Stomach (tissue), 9 donors: Measurements from ENCODE around the gene YWHAB. TPM values are rescaled to one million over a fixed set of nuclear protein-coding genes. Genes with fewer than 3 reads are reported as not detected.

ENCODE experiments used
- DNase-seq, 2 donors: peaks; one replicate each; pipeline versions ENCODE4 v3.0.0 to v3.0.0-alpha.2; 2013 to 2019
- H3K27ac ChIP-seq, 5 donors: fragments of 200-600 bp in 4 of 5; sonication (generic) in 4 of 5; one replicate each; pipeline ENCODE4 v1.5.1; 2013 to 2019; ENCODE audit warnings: mild to moderate bottlenecking in 1 of 5, moderate library complexity in 1 of 5
- H3K27me3 ChIP-seq, 3 donors: fragments of 200-600 bp; sonication (generic); one replicate each; pipeline ENCODE4 v1.5.1; 2017 to 2019; ENCODE audit warnings: mixed run types in 1 of 3
- H3K36me3 ChIP-seq, 4 donors: fragments of 200-600 bp; sonication (generic); 1 replicate in 3 of 4; 2 replicates in 1 of 4; pipeline ENCODE4 v1.5.1; 2016 to 2019
- H3K4me1 ChIP-seq, 4 donors: fragments of 200-600 bp; sonication (generic); one replicate each; pipeline ENCODE4 v1.5.1; 2016 to 2019
- H3K4me3 ChIP-seq, 4 donors: fragments of 200-600 bp; sonication (generic) in 3 of 4; one replicate each; pipeline ENCODE4 v1.5.1; 2016 to 2019; ENCODE audit warnings: mild to moderate bottlenecking in 1 of 4
- H3K9me3 ChIP-seq, 4 donors: fragments of 200-600 bp; sonication (generic); one replicate each; pipeline ENCODE4 v1.5.1; 2016 to 2019
- EP300 ChIP-seq: sonication (generic); formaldehyde crosslinking; IDR thresholded peaks from one replicate; pipeline ENCODE4 v1.6.1; 2017; ENCODE audit warnings: antibody characterized with exemption
- POLR2A ChIP-seq, 4 donors: fragments of 450-650 bp; IDR thresholded peaks; one replicate each; pipeline ENCODE4 v1.6.1; 2016; ENCODE audit warnings: antibody characterized with exemption in 4 of 4, control low read depth in 2 of 4, mild to moderate bottlenecking in 1 of 4, moderate library complexity in 1 of 4
- POLR2AphosphoS5 ChIP-seq, 3 donors: sonication (generic); formaldehyde crosslinking; IDR thresholded peaks; one replicate each; pipeline ENCODE4 v1.6.1; 2016; ENCODE audit warnings: antibody characterized with exemption in 3 of 3
- WGBS, 5 donors: extraction: QIAGEN DNeasy Blood & Tissue Kit in 3 of 5; methylation state at CpG; one replicate each; pipeline versions ENCODE4 v1.1.5 to v1.1.7; 2013 to 2018; 5-methylcytosine and 5-hydroxymethylcytosine counted together
- intact Hi-C: fragments of 100-400 bp; cut with DNase I; formaldehyde crosslinking; loops from one replicate; pipeline ENCODE4 v1.15.1; 2023; ENCODE audit warnings: low total_unique reads
- polyA plus RNA-seq, 3 donors: library from polyadenylated mRNA; stranded (reverse); fragments of 200-250 nt; gene quantifications; one replicate each; pipeline ENCODE4 v1.2.3, GENCODE V29; 2013
- total RNA-seq, 5 donors: library from RNA; depleted of rRNA; stranded (reverse); fragments of >200 nt; gene quantifications; one replicate each; pipeline versions ENCODE4 v1.1.0 to v1.2.3, GENCODE V29; 2014 to 2016
- TF ChIP-seq, protein P1 (sequence below), 7 experiments: fragments of 450-650 bp in 4 of 7; fragments of 200-600 bp in 3 of 7; sonication (generic) in 3 of 7; IDR thresholded peaks; one replicate each; pipeline ENCODE4 v1.5.1; 2016 to 2019; ENCODE audit warnings: antibody characterized with exemption in 7 of 7, control low read depth in 2 of 7, mild to moderate bottlenecking in 1 of 7
- donor health status: healthy with polysubstance abuse.
- donor health status: Bipolar disorder and iron deficiency.
- donor health status: healthy.

The YWHAB gene
- total and polyA plus RNA-seq, 8 donors = 52.2 to 135 (median 93.1) TPM

DNA sequence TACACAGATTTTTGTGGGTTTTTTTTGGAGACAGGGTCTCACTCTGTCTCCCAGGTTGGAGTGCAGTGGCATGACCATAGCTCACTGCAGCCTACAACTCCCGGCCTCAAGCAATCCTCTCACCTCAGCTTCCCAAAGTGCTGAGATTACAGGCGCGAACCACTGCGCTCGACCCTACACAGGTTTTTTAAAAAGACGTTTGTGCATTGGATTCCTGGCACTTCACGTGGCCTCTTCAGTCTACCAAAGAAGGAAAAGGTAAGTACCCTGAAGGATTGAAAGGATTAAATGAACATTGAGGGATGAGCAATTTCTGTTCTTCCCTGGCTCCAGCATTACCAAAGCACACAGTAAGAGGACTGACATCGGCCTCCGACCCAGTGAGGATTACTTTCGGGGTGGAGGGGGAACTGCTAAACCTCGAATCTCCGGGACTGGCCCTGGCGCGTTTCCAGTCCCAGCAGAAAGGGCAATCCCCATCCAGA lies 556 bp upstream of the YWHAB start:
- TF ChIP-seq POLR2A (IDR thresholded peaks at IDR 0.05) = no peak
- TF ChIP-seq EP300 = no peak
- TF ChIP-seq, protein P1, sequence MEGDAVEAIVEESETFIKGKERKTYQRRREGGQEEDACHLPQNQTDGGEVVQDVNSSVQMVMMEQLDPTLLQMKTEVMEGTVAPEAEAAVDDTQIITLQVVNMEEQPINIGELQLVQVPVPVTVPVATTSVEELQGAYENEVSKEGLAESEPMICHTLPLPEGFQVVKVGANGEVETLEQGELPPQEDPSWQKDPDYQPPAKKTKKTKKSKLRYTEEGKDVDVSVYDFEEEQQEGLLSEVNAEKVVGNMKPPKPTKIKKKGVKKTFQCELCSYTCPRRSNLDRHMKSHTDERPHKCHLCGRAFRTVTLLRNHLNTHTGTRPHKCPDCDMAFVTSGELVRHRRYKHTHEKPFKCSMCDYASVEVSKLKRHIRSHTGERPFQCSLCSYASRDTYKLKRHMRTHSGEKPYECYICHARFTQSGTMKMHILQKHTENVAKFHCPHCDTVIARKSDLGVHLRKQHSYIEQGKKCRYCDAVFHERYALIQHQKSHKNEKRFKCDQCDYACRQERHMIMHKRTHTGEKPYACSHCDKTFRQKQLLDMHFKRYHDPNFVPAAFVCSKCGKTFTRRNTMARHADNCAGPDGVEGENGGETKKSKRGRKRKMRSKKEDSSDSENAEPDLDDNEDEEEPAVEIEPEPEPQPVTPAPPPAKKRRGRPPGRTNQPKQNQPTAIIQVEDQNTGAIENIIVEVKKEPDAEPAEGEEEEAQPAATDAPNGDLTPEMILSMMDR (IDR thresholded peaks at IDR 0.05) = no peak
- no peak for TF ChIP-seq POLR2AphosphoS5 (IDR thresholded peaks at IDR 0.05)
- H3K36me3 ChIP-seq = no peaks in the 10 kb centered on the region
- H3K4me3 ChIP-seq = peak overlapping the region; percentile 77 to 98 (median 78)
- 2 to 9% (median 5%) methylated on average over 11 to 14 of the region's 14 CpGs for WGBS, 5 donors
- no peaks in the 10 kb centered on the region for H3K9me3 ChIP-seq
- H3K27ac ChIP-seq = peak overlapping the region; percentile 64 to 98 (median 98)
- DNase-seq = no peak
- H3K27me3 ChIP-seq = no peaks in the 10 kb centered on the region
- intact Hi-C loops = no loop called here
- H3K4me1 ChIP-seq = peaks cover 37 to 47% (median 42%) of the 10 kb centered on the region in 4 donors

DNA sequence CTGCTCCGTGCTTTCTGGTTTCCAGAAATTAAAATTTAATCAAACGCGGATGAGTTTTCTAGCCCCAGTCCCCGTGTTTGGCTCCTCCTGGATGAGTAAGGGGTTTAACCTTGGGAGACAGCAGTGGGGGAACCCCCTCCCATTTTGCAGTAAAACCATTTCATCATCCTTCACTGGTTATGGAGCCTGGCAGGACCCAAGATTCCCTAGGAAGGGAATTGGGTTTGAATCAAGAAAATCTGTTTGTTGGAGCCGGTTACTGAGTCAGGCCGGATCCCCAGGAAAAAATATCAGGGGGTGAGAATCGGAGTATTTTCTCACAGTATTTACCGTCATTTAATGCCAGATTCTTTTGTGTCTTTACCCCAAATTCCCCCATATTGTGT lies 754 bp downstream of the YWHAB start:
- no peak for TF ChIP-seq EP300
- TF ChIP-seq, protein P1 (IDR thresholded peaks at IDR 0.05) = peak in 1 of 7 experiments; percentile 10
- H3K36me3 ChIP-seq = peaks cover 0 to 3% (median 0%) of the 10 kb centered on the region in 4 donors
- H3K4me1 ChIP-seq = peaks cover 40 to 60% (median 52%) of the 10 kb centered on the region in 4 donors
- intact Hi-C loops = no loop called here
- peak overlapping the region; percentile 89 to 98 (median 98) for H3K27ac ChIP-seq
- WGBS, 5 donors = 0 to 1% (median 0%) methylated on average over 8 of the region's 8 CpGs
- no peak for DNase-seq
- no peaks in the 10 kb centered on the region for H3K27me3 ChIP-seq
- H3K9me3 ChIP-seq = no peaks in the 10 kb centered on the region
- peak overlapping the region; percentile 77 to 98 (median 78) for H3K4me3 ChIP-seq

- Histone ChIP-seq H3K27me3 (no peaks in the 10 kb centered on the region), H3K36me3 (peaks cover 0 to 3% (median 0%) of the 10 kb centered on the region in 4 donors), H3K4me1 (peaks cover 45 to 66% (median 55%) of the 10 kb centered on the region in 4 donors), H3K4me3 (peak overlapping the region; percentile 77 to 98 (median 78)), H3K9me3 (no peaks in the 10 kb centered on the region), H3K27ac (peak overlapping the region in 4 of 5 donors; percentile 97 to 98 (median 98))
- DNase-seq = no peak
- intact Hi-C loops = no loop called here
- TF ChIP-seq POLR2AphosphoS5 (IDR thresholded peaks at IDR 0.05) (no peak), POLR2A (IDR thresholded peaks at IDR 0.05) (no peak), EP300 (no peak)
- TF ChIP-seq, protein P1 (IDR thresholded peaks at IDR 0.05) = no peak
- WGBS, 5 donors = 0 to 2% (median 0%) methylated on average over 2 of the region's 2 CpGs
Observed at GRCh38 chr20:44886828-44887227, 1.3 kb downstream of the YWHAB start.

GRCh38 chr20:44887466-44887865 lies 2.0 kb downstream of the YWHAB start:
- peak overlapping the region in 1 of 5 donors; percentile 43 for H3K27ac ChIP-seq
- intact Hi-C loops = no loop called here
- H3K4me1 ChIP-seq = peaks cover 47 to 72% (median 60%) of the 10 kb centered on the region in 4 donors
- H3K4me3 ChIP-seq = peak overlapping the region; percentile 77 to 98 (median 78)
- H3K9me3 ChIP-seq = no peaks in the 10 kb centered on the region
- no peak for DNase-seq
- TF ChIP-seq EP300 = no peak
- TF ChIP-seq, protein P1 (IDR thresholded peaks at IDR 0.05) = no peak
- no peak for TF ChIP-seq POLR2AphosphoS5 (IDR thresholded peaks at IDR 0.05)
- TF ChIP-seq POLR2A (IDR thresholded peaks at IDR 0.05) = no peak
- peaks cover 0 to 3% (median 0%) of the 10 kb centered on the region in 4 donors for H3K36me3 ChIP-seq
- 44 to 57% (median 49%) methylated on average over 4 of the region's 4 CpGs for WGBS, 5 donors
- no peaks in the 10 kb centered on the region for H3K27me3 ChIP-seq
